GM19035 (cell line): ENCODE data around the gene KCNN4.
A peak's percentile ranks its signal among the peaks of the same experiment; 100 is the strongest.
"Not testable (repeated sequence)": the region's sequence is repeated elsewhere in the genome, so short reads cannot be mapped to it uniquely, and the experiment has no call there.

Experiments
- ATAC-seq: cut with Tn5 transposase; IDR thresholded peaks from one replicate; pipeline ENCODE4 v1.9.1; 2021; ENCODE audit not compliant: unreplicated experiment

KCNN4 gene

DNA sequence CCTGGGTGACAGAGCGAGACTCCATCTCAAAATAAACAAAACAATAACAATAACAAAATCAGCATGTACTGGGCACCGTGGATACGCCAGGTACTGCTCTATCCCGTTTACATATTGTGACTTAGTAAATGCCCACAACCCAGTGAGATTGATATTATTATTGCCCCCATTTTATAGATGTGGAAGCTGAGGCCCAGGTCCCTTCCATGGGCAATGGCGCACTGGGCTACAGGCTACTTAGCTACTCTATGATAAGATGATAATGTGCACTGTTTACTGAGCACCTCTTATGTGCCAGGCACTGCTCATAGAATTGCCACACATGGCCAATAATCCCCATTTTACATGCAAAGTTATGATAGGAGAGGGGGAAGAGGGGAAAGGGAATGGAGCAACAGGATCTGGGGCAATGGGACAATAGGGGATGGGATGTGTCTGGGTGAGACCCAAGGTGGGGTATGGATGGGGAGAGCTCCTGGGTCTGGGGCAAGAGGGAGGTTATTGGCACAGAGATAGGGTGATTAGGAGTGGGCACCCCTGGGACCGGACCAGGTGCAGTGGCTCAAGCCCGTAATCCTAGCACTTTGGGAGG is 5.4 kb downstream of the KCNN4 start:
- ATAC-seq, result no peak

- ATAC-seq, result not testable (repeated sequence)
Observed at GRCh38 chr19:43774940-43775258, 5.9 kb downstream of the KCNN4 start.

DNA sequence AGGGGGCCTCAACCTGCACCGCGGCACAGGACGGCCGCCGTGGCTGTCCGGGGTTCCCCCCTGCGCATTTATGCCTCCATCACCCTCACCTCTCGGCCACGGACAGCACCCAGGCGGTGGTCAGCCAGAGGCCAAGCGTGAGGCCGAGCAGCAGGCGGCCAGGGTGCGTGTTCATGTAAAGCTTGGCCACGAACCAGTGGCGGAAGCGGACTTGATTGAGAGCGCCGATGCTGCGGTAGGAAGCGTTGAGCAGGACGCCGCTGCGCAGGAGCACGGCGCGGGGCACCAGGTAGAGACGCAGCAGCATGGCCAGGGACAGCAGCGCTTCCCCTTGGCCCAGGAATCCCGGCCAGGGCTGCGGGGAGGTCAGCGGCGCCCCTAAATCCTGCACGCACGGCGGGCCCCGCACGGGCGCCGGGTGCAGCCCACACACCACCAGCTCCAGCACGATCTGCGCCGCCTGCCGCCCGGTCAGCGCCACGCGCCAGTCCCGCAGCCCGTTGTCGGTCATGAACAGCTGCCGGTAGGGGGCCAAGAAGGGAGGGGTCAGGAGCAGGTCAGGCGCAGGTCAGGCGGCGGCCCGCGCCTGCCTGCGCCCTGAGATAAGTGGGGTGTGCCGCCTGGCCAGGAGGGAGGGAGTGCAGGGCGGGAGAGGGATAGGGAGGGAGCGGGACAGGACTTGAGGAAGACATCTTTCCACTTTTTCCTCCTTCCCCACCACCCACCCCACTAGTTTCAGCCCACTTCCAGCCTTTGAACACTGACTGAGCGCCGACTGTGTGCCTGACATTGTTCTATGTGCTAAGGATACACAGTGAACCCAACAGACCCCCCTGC is 6.5 kb downstream of the KCNN4 start:
- no peak for ATAC-seq

DNA sequence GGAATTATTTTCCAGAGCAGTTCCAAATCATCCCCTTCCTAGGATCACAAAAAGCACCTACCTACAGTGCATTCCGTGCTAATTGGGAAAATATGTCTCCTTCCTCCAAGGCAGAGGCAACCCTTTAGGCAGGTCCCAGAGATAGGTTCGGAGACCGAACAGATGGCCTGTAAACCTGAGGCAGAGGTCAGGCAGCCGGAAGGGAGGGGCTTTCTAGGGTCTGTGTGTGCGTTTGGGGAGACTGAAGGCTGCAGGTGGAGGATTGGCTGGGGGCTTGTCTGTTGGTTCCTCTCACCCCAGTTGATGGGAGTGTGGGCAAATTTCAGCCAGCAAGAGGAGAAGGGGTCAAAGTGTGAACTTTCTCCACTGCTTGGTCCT is 7.1 kb downstream of the KCNN4 start:
- ATAC-seq, result no peak

DNA sequence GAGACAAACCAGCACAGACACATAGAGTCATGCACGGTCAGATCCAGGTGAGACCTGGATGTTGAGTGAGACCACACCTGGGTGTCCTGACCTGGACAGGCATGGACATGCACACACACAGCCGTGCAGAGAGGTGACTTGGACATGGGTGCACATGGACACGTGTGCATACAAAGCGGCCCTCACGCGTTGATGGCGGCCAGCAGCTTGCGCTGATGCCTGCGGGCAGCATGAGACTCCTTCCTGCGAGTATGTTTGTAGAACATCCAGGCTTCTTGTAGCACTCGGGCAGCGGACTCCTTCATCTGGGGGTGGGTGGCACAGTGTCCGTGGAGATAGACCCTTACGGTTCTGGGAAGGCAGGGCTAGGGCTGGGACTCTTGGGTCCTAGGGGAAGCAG is 11.5 kb downstream of the KCNN4 start:
- no peak for ATAC-seq

- ATAC-seq, result no peak
Observed at GRCh38 chr19:43768273-43769050, 12.3 kb downstream of the KCNN4 start.

DNA sequence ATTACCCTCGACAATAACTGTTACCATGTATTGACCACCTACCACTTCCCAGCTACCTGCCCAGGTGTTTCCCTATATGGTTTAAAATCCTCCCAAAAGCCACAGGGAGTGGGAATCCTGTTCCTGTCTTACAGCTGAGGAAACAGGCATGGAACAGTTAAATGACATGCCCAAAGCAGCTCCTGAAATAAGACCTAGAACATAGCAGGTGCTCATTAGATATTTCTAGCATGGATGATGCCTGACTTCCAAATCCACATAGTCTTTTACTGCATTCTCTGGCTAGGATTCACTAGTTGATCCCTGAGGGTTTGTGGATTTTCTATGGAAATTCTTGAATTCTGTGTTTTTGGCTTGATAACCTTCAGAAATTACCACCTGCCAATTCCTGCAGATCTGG is 13.0 kb downstream of the KCNN4 start:
- no peak for ATAC-seq

GRCh38 chr19:43767316-43767715 is 13.5 kb downstream of the KCNN4 start:
- ATAC-seq, result no peak

- ATAC-seq, result no peak
Observed at GRCh38 chr19:43766755-43767043, 14.1 kb downstream of the KCNN4 start.

DNA sequence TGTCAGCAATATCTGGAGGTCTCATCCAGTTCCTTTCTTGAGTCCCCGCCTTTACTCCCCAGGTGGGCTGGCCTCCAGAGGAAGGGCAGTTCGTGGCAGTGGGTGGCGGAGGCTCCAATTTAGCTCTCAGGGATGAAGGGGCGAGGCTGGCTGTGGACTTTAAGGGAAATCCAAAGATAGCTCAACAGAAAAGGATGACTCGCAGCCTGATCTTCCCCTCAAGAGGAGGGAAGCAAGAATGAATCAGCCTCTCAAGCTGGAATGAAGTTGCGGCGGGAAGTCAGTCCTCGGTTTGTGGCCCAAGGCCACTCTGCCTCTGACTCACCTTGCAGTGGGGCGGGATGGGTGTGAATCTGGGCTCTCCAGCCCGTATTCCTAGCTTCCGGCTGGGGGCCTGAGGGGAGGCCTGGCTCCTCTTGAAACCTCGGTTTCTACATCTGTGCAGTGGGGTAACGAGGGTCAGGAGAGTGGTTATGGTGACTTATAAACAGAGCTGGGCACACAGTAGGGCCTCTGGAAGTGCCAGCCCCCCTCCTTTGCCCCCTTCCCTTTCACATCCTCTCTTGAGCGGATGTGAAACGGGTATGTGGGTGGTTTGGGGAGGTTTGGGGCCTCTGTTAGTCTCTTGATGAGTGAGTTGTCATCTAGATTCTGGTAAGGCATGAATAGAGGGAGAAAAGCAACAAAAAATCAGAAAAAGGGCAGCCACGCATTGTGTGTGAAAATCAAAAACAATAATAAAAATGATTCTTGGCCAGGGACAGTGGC is 15.5 kb downstream of the KCNN4 start:
- ATAC-seq, result peak; percentile 66

GRCh38 chr19:43764684-43765083 is 16.1 kb downstream of the KCNN4 start:
- not testable (repeated sequence) for ATAC-seq

DNA sequence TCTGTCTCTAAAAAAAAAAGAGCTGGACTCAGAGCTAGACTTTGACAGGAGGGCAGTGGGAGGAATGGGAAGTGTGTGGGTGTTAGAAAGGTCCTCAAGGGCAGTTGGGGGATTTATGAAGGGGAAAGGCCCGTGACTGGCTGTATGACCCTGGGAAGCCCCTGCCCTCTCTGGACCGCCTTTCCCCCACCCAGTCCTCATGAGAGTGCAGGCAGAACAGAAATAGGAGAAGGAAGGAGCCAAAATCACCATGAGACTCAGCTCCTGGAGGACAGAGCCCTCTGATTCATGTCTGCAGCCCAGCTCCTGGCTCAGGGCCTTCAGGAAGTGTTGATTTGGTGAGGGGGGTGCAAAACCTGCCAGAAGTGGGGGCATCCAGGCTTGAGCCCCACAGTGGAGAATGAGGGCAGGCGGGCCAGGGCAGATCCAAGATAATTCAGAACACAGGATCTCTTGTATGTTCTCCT is 17.3 kb downstream of the KCNN4 start:
- no peak for ATAC-seq

GRCh38 chr19:43762814-43763213 is 18.0 kb downstream of the KCNN4 start:
- no peak for ATAC-seq

GRCh38 chr19:43760941-43761340 is 19.8 kb downstream of the KCNN4 start:
- ATAC-seq, result no peak

DNA sequence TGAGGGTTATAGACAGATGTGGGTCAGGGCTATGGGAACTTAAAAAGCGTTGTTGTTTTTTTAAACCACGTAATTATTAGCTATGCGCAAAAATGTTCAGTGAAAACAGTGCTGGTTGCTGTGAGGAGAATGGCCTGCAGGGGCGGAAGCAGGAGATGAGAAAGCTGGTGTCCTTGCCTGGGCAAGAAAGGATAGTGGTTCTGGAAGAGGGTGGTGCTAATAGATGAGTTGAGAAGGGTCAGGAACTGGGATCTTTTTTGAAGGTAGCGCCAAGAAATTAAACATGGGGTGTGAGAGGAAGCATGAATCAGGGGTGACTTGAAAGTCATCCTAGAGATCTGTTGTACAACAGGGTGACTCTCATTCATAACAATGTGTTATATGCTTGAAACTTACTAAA is 21.3 kb downstream of the KCNN4 start:
- no peak for ATAC-seq

DNA sequence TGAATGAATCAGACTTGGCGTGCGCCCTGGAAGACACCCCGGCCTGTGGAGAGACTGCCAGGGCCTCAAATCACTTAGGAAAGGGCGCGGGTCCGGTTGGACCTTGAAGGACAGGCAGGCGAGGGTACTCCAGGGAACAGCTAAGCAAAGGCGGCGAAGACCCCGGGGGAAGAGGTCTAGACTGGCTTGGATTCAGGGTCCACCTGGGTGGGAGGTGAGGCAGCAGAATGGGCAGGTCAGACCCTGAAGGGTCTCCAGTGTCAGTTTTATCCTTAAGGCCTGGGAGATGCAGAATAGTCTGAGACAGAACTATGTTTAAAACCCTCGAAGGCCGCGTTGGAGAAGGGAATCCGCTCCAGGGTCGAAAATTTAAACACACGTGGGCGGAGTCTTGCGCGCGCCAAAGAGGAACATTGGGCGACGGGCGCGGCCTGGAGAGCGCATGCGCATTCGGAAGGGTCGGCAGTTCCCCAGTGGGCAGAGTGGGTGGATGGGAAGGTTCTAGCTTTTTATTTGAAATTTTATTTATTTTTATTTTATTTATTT is 25.4 kb downstream of the KCNN4 start:
- peak; percentile 28 for ATAC-seq

GRCh38 chr19:43754503-43755255 is 26.1 kb downstream of the KCNN4 start, which contains the start of gene SMG9:
SMG9 (minus strand) TSS chr19:43754962; CDS start chr19:43750741, 4,221 bp downstream.
- ATAC-seq, result peak; percentile 59

GRCh38 chr19:43754253-43754502 is 26.6 kb downstream of the KCNN4 start:
- no peak for ATAC-seq

DNA sequence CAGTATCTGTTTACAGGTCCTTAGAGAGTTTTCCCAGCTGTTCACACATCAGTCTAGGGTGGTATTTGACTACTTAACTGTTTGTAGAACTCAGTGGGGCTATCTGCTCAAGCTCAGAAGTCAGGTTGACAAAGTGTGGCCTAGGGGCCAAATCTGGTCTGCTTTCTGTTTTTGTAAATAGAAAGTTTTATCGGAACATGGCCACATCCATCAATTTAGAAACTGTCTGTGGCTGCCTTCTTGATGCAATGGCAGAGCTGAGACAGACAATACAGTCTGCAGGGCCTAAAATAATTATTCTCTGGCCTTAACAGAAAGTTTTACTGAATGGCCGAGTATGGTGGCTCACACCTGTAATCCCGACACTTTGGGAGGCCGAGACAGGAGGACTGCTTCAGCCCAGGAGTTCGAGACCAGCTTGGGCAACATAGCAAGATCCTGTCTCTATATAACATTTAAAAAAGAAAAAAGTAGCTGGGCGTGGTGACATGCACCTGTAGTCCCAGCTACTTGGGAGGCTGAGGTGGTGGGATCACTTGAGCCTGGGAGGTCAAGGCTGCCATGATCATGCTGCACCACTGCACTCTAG is 28.4 kb downstream of the KCNN4 start:
- ATAC-seq, result no peak
